Subcutaneous adipose tissue (tissue), 4 donors: ENCODE measurements around the gene HSD17B2. TPM values are rescaled to one million over a fixed set of nuclear protein-coding genes. Genes with fewer than 3 reads are reported as not detected.

Source experiments
- total RNA-seq, 4 donors: library from RNA; depleted of rRNA; stranded (reverse); fragments of >200 nt; gene quantifications; one replicate each; pipeline ENCODE4 v1.1.0, GENCODE V29; 2016
- TF ChIP-seq, protein P1 (sequence below): fragments of 450-650 bp; IDR thresholded peaks from one replicate; pipeline ENCODE4 v1.5.1; 2016; ENCODE audit warnings: low read depth, mild to moderate bottlenecking, control low read depth, antibody characterized with exemption, moderate library complexity

Gene HSD17B2
- total RNA-seq, 4 donors from 2014 or later: not detected

DNA sequence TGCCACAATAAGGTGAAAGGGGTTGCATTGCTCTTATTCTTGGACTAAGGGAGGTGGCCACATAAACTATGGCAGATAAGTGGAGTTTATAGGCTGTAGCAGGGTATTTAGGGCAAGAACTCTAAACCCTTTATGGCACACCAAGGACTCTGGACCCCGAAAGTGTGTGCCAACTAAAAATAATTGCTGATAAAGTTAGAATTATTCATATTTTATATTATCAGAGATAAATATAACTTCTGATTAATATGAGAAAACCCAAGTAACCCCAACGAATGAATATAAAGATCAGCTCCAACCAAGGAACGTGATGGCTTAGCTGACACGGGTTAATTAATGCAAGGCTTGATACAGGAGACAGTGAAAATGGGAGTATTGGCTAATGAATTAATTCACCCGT, 15.0 kb upstream of the HSD17B2 start:
- TF ChIP-seq, protein P1, sequence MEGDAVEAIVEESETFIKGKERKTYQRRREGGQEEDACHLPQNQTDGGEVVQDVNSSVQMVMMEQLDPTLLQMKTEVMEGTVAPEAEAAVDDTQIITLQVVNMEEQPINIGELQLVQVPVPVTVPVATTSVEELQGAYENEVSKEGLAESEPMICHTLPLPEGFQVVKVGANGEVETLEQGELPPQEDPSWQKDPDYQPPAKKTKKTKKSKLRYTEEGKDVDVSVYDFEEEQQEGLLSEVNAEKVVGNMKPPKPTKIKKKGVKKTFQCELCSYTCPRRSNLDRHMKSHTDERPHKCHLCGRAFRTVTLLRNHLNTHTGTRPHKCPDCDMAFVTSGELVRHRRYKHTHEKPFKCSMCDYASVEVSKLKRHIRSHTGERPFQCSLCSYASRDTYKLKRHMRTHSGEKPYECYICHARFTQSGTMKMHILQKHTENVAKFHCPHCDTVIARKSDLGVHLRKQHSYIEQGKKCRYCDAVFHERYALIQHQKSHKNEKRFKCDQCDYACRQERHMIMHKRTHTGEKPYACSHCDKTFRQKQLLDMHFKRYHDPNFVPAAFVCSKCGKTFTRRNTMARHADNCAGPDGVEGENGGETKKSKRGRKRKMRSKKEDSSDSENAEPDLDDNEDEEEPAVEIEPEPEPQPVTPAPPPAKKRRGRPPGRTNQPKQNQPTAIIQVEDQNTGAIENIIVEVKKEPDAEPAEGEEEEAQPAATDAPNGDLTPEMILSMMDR: no peak

DNA sequence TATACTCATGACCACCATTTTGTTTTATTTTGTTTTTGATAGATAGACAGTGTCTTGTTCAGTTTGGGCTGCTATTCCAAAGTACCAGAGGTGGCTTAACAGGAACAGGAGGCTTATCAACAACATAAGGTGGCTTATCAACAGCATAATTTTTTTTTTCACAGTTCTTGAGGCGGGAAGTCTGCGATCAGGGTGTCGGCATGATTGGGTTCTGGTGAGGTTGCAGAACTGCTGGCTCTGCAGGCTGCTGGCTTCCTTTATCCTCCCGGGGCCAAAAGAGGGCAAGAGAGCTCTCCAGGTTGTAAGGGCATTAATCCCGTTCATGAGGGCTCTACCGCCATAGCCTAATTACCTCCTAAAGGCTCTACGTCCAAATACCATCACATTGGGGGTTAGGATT, 11.8 kb upstream of the HSD17B2 start:
- TF ChIP-seq, protein P1: no peak

DNA sequence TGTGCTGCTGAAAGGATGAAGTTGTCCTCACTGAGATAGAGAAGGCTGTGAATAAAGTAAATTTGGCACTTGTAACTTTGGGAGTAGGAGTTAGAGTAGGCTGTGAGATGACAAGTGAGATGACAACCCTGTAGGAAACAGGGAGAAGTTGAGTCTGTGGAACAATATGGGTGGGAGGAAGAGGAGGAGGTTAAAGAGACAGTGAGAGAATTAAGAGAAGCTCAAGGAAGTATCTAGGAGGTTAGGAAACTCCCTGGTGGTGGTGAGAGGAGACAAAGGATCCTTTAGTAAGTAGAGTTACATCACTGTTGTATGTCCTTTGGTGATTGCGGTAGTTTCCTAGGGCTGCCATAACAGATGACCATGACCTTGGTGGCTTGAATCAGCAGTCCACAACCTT, 10.7 kb upstream of the HSD17B2 start:
- TF ChIP-seq, protein P1: no peak

DNA sequence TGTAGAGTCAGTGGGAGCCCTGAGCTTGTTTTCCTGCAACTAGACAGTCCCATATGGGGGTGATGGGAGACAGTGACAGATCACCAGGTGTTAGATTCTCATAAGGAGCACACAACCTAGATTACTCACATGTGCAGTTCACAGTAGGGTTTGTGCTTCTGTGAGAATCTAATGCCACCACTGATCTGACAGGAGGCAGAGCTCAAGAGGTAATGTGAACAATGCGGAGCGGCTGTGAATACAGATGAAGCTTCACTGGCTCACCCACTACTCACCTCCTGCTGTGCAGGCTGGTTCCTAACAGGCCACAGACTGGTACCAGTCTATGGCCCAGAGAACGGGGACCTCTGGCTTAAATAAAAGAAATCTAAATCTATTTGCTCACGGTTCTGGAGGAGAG, 10.2 kb upstream of the HSD17B2 start:
- TF ChIP-seq, protein P1: no peak

DNA sequence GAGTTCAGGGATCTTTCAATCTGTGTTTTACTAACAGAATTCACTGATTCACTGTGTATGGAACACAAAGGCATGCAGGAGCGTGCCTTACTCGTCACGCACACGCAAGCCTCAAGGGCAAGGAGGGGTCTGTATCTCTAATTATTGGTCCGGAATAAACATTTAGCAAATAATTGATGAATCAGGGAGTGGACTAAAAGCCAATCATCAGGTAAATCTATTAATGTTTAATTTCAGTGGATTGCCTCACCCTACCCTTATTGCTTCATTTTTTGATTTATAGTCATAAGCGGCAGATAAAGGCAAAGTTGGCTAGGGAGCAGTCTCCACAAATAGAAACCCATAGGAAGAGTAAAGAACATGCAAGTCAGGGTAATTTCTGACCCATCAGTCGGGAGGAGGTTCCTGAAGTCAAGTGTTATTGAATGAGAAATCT, 7.4 kb upstream of the HSD17B2 start:
- TF ChIP-seq, protein P1: no peak

DNA sequence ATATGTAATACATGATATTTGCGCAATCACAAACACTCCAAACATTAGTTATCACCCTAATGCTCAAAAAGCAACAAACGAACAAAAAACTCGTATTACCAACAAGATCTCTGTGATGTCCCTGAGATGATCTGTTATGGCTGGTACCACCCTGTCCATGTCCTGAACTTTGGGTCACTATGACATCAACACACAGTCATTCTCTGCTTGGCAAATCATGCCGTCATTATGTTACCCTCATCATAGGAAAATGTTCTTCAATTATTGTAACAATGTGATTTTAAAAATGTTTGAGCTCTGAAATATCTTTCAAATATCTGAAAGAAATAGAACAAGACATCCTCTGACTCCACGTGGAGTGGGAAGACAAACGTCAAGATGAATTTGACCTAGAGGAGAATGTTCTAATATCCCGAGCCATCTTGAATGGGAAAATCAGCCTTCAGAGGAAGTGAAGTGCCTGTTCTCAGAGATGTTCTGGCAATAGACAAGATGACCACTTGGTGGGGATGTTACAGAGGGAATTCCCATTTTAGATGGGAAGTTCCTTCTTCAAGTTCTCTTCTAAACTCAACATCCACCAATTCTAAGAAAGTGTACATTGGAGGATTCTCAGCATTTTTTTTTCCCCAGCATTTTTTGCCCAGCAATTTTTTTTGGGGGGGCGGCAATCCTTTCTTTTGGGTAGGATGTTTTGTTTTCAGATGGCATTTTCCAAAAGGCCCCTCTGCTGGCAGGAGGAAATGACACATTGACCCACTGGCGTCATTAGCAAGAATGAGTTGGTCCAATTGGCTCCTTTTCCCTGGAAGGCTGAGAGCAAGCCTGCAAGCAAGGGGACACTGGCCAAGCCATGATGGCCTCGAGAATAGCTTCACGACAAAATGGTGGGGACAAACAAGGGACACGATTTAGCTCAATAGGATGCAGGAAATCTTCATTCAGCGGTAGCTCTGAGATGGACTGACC, 3.7 kb upstream of the HSD17B2 start:
- TF ChIP-seq, protein P1: no peak

DNA sequence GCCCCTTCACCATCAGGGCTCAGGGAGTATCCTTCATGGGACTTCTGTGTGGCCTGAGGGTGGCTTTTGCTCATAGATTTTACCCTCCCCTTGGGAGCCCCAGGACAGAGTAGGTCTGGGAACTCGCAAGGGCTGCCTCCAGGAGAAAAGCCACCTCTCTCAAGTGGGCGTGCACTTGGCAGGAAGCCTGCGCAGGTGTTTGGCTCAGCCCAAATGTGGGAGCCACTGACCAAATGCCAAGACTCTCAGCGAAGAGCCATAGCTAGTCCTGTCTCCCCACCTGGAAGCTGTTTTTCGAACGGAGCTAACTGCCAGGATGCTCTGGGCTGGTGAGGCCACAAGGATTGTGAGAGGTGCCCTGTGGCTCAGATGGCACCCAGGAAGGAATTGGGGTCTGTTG, 2.0 kb upstream of the HSD17B2 start:
- TF ChIP-seq, protein P1: no peak
